Prostate gland (tissue), 2 donors: ENCODE measurements around the gene DRC7.

ENCODE experiments used
- POLR2A ChIP-seq: fragments of 450-650 bp; IDR thresholded peaks from one replicate; pipeline ENCODE4 v1.6.1; 2016; ENCODE audit warnings: antibody characterized with exemption, mild to moderate bottlenecking
- TF ChIP-seq, protein P1 (sequence below), 4 experiments: fragments of 200-600 bp in 2 of 4; fragments of 450-650 bp in 2 of 4; sonication (generic) in 2 of 4; IDR thresholded peaks; 1 replicate in 3 of 4; 2 replicates in 1 of 4; pipeline ENCODE4 v1.5.1; 2016 to 2019; ENCODE audit warnings: antibody characterized with exemption in 4 of 4, mild to moderate bottlenecking in 2 of 4, moderate library complexity in 2 of 4

DNA sequence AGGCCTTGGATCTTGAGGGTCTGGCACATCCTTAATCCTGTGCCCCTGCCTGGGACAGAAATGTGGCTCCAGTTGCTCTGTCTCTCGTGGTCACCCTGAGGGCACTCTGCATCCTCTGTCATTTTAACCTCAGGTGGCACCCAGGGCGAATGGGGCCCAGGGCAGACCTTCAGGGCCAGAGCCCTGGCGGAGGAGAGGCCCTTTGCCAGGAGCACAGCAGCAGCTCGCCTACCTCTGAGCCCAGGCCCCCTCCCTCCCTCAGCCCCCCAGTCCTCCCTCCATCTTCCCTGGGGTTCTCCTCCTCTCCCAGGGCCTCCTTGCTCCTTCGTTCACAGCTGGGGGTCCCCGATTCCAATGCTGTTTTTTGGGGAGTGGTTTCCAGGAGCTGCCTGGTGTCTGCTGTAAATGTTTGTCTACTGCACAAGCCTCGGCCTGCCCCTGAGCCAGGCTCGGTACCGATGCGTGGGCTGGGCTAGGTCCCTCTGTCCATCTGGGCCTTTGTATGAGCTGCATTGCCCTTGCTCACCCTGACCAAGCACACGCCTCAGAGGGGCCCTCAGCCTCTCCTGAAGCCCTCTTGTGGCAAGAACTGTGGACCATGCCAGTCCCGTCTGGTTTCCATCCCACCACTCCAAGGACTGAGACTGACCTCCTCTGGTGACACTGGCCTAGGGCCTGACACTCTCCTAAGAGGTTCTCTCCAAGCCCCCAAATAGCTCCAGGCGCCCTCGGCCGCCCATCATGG, 30.5 kb upstream of the DRC7 start:
- no peak for TF ChIP-seq POLR2A
- TF ChIP-seq, protein P1, sequence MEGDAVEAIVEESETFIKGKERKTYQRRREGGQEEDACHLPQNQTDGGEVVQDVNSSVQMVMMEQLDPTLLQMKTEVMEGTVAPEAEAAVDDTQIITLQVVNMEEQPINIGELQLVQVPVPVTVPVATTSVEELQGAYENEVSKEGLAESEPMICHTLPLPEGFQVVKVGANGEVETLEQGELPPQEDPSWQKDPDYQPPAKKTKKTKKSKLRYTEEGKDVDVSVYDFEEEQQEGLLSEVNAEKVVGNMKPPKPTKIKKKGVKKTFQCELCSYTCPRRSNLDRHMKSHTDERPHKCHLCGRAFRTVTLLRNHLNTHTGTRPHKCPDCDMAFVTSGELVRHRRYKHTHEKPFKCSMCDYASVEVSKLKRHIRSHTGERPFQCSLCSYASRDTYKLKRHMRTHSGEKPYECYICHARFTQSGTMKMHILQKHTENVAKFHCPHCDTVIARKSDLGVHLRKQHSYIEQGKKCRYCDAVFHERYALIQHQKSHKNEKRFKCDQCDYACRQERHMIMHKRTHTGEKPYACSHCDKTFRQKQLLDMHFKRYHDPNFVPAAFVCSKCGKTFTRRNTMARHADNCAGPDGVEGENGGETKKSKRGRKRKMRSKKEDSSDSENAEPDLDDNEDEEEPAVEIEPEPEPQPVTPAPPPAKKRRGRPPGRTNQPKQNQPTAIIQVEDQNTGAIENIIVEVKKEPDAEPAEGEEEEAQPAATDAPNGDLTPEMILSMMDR (IDR thresholded peaks at IDR 0.05): no peak
